GM12878 (cell line): ENCODE measurements around the gene UBP1. TPM values are rescaled to one million over a fixed set of nuclear protein-coding genes. Genes with fewer than 3 reads are reported as not detected.

Experiments used
- ATAC-seq: fragments of 200-7000 bp; cut with Tn5 transposase; 3 replicates; pipeline ENCODE4 v1.9.1; 2020; ENCODE audit warnings: mild to moderate bottlenecking, moderate library complexity
- BruUV-seq: library from RNA; stranded (reverse); fragments of 400-500 nt; replicated peaks from 2 replicates; lab custom pipeline; 2021; lab: Mats Ljungman, UMichigan
- CTCF ChIA-PET: fragments of 300-600 bp; sonication (Branson Sonifier 250); formaldehyde crosslinking; extraction: SDS; loops from one replicate; lab custom pipeline; 2021; ENCODE audit warnings: inconsistent platforms; lab: Yijun Ruan, JAX
- POLR2A ChIA-PET: fragments of 350-600 bp; formaldehyde crosslinking; extraction: SDS; loops from one replicate; lab custom pipeline; 2021; ENCODE audit warnings: inconsistent platforms; lab: Charles Lee
- RAD21 ChIA-PET: fragments of 300-600 bp; sonication (Branson Sonifier 250); formaldehyde crosslinking; loops from one replicate; lab custom pipeline; 2023; ENCODE audit warnings: antibody characterized with exemption; ENCODE audit not compliant: unreplicated experiment; lab: Charles Lee
- SMC1A ChIA-PET: fragments of 300-600 bp; sonication (Branson Sonifier 250); formaldehyde crosslinking; loops from one replicate; lab custom pipeline; 2023; ENCODE audit not compliant: unreplicated experiment, uncharacterized antibody; lab: Charles Lee
- DNase-seq: peaks from one replicate; pipeline ENCODE4 v3.0.0-alpha.2; 2011; ENCODE audit warnings: low read depth, low spot score
- FAIRE-seq: peaks from 3 replicates; lab custom pipeline; 2011; peaks lifted over from hg19 to GRCh38; lab: Jason Lieb, UNC
- H2AFZ ChIP-seq: 2 replicates; pipeline ENCODE4 v1.6.0; 2011; ENCODE audit warnings: low read depth, low read length, control low read depth; ENCODE audit not compliant: control insufficient read depth
- H3K27ac ChIP-seq: 2 replicates; pipeline ENCODE4 v1.5.1; 2011; ENCODE audit warnings: control low read depth; ENCODE audit not compliant: control insufficient read depth, insufficient read depth
- H3K27me3 ChIP-seq, 2 experiments: replicated peaks in 1 of 2; 2 replicates each; pipeline versions ENCODE4 v1.6.0 to v1.6.1; 2011; ENCODE audit warnings: low read length in 1 of 2; ENCODE audit not compliant: control insufficient read depth in 2 of 2, insufficient read depth in 2 of 2
- H3K36me3 ChIP-seq, 2 experiments: 2 replicates each; pipeline ENCODE4 v1.5.1; 2011; ENCODE audit warnings: low read length in 1 of 2; ENCODE audit not compliant: control insufficient read depth in 2 of 2, insufficient read depth in 2 of 2
- H3K4me1 ChIP-seq: 2 replicates; pipeline ENCODE4 v1.6.1; 2011; ENCODE audit warnings: mild to moderate bottlenecking, low read length, moderate library complexity, mixed read lengths; ENCODE audit not compliant: control insufficient read depth, insufficient read depth
- H3K4me2 ChIP-seq: 2 replicates; pipeline ENCODE4 v1.6.0; 2011; ENCODE audit warnings: control low read depth; ENCODE audit not compliant: control insufficient read depth, insufficient read depth
- H3K4me3 ChIP-seq: fragments of 200-600 bp; sonication (generic); 2 replicates; pipeline ENCODE4 v1.5.1; 2016
- H3K79me2 ChIP-seq: 2 replicates; pipeline ENCODE4 v1.6.0; 2011; ENCODE audit warnings: low read length; ENCODE audit not compliant: control insufficient read depth, insufficient read depth
- H3K9ac ChIP-seq: 2 replicates; pipeline ENCODE4 v1.8.0; 2011; ENCODE audit warnings: low read length, control low read depth, mixed read lengths; ENCODE audit not compliant: control insufficient read depth, insufficient read depth
- H3K9me3 ChIP-seq: replicated peaks from 3 replicates; pipeline ENCODE4 v1.5.1; 2011; ENCODE audit warnings: mild to moderate bottlenecking, low read length; ENCODE audit not compliant: control insufficient read depth, insufficient read depth
- H4K20me1 ChIP-seq: 2 replicates; pipeline ENCODE4 v1.6.0; 2011; ENCODE audit not compliant: control insufficient read depth, insufficient read depth
- BRCA1 ChIP-seq: IDR thresholded peaks from 2 replicates; pipeline ENCODE4 v1.6.1; 2011; ENCODE audit warnings: low read depth, low read length, improper control_type of control experiment
- CEBPB ChIP-seq, 2 experiments: fragments of 150-350 bp in 1 of 2; IDR thresholded peaks; 2 replicates each; pipeline ENCODE4 v1.6.1; 2012 to 2014; ENCODE audit warnings: low read depth in 2 of 2, low read length in 2 of 2, borderline replicate concordance in 1 of 2, inconsistent platforms in 1 of 2
- CREM ChIP-seq: IDR thresholded peaks from 2 replicates; pipeline ENCODE4 v1.6.1; 2014; ENCODE audit warnings: antibody characterized with exemption, low read depth
- ESRRA ChIP-seq: IDR thresholded peaks from 2 replicates; pipeline ENCODE4 v1.6.1; 2012; ENCODE audit warnings: mild to moderate bottlenecking, low read length, improper control_type of control experiment
- MYC ChIP-seq: IDR thresholded peaks from 2 replicates; pipeline ENCODE4 v1.6.1; 2011; ENCODE audit warnings: mild to moderate bottlenecking, low read length, moderate library complexity, inconsistent platforms; ENCODE audit not compliant: insufficient read depth, insufficient replicate concordance, insufficient read length, severe bottlenecking
- NFYA ChIP-seq: IDR thresholded peaks from 2 replicates; pipeline ENCODE4 v1.6.1; 2011; ENCODE audit warnings: low read depth, mild to moderate bottlenecking, low read length, improper control_type of control experiment, borderline replicate concordance
- PAX5 ChIP-seq: IDR thresholded peaks from 2 replicates; pipeline ENCODE4 v1.6.1; 2011; ENCODE audit warnings: low read depth, low read length, borderline replicate concordance
- PBX3 ChIP-seq: IDR thresholded peaks from 2 replicates; pipeline ENCODE4 v1.6.1; 2011; ENCODE audit warnings: mild to moderate bottlenecking, low read depth, low read length, moderate library complexity; ENCODE audit not compliant: insufficient replicate concordance
- PKNOX1 ChIP-seq: fragments of 450-650 bp; IDR thresholded peaks from 2 replicates; pipeline ENCODE4 v1.6.1; 2016; ENCODE audit warnings: mild to moderate bottlenecking
- PML ChIP-seq: IDR thresholded peaks from 2 replicates; pipeline ENCODE4 v1.6.1; 2012; ENCODE audit warnings: low read length, inconsistent platforms
- POLR2A ChIP-seq: IDR thresholded peaks from 2 replicates; pipeline ENCODE4 v1.6.1; 2011; ENCODE audit warnings: low read depth, mild to moderate bottlenecking, low read length
- RBBP5 ChIP-seq: fragments of 200-600 bp; sonication (generic); conservative IDR thresholded peaks from 2 replicates; pipeline ENCODE4 v1.6.1; 2016
- RCOR1 ChIP-seq: conservative IDR thresholded peaks from 2 replicates; pipeline ENCODE4 v1.6.1; 2012; ENCODE audit warnings: low read depth, low read length, improper control_type of control experiment
- SIN3A ChIP-seq: IDR thresholded peaks from 2 replicates; pipeline ENCODE4 v1.6.1; 2012; ENCODE audit warnings: low read depth, low read length, improper control_type of control experiment
- SMARCA5 ChIP-seq: fragments of 450-650 bp; IDR thresholded peaks from 2 replicates; pipeline ENCODE4 v1.6.1; 2017; ENCODE audit warnings: mild to moderate bottlenecking
- STAT3 ChIP-seq: IDR thresholded peaks from 2 replicates; pipeline ENCODE4 v1.6.1; 2011; ENCODE audit warnings: low read depth, low read length, improper control_type of control experiment
- TCF3 ChIP-seq: IDR thresholded peaks from 2 replicates; pipeline ENCODE4 v1.6.1; 2012; ENCODE audit warnings: low read depth, mild to moderate bottlenecking, low read length, borderline replicate concordance; ENCODE audit not compliant: insufficient read depth
- ZNF217 ChIP-seq: fragments of 450-650 bp; IDR thresholded peaks from 2 replicates; pipeline ENCODE4 v1.6.1; 2017; ENCODE audit warnings: antibody characterized with exemption, mild to moderate bottlenecking
- ZZZ3 ChIP-seq: IDR thresholded peaks from 2 replicates; pipeline ENCODE4 v1.6.1; 2011; ENCODE audit warnings: low read depth; ENCODE audit not compliant: control insufficient read depth, insufficient read length
- WGBS: methylation state at CpG from one replicate; pipeline ENCODE4 v1.1.6; 2016; ENCODE audit warnings: low lambda C conversion rate; ENCODE audit not compliant: insufficient replicate concordance, insufficient coverage; ENCODE audit errors: missing lambda C conversion rate; 5-methylcytosine and 5-hydroxymethylcytosine counted together
- in situ Hi-C: fragments of 300-500 bp; cut with MboI; formaldehyde crosslinking; loops from 9 replicates; pipeline ENCODE4 v1.14.3; 2018; ENCODE audit warnings: mixed read lengths
- intact Hi-C: fragments of 100-400 bp; cut with micrococcal nuclease; formaldehyde crosslinking; loops from one replicate; pipeline ENCODE4 v1.14.2; 2022; ENCODE audit not compliant: unreplicated experiment
- polyA plus RNA-seq, 11 experiments: library from polyadenylated mRNA; depleted of rRNA in 4 of 11; unstranded in 6 of 11; stranded (reverse) in 5 of 11; fragments of >200 nt; fragmentation: Nextera tagmentation in 4 of 11; fragmentation: Illumina TruSeq in 1 of 11; extraction: Ambion mirVana in 4 of 11; extraction: Trizol in 1 of 11; gene quantifications; 1 replicate in 1 of 11; 2 replicates in 10 of 11; pipeline versions ENCODE4 v1.2.1 to v1.2.3, GENCODE V29; 2011 to 2016; ENCODE audit warnings: inconsistent platforms in 2 of 11, missing spikeins in 2 of 11, low read depth in 1 of 11
- total RNA-seq, 4 experiments: library from RNA; depleted of rRNA in 3 of 4; stranded (reverse); fragments of >200 nt in 3 of 4; fragmentation: Illumina TruSeq in 1 of 4; extraction: Trizol in 1 of 4; gene quantifications; 2 replicates each; pipeline versions ENCODE4 v1.2.1 to v1.2.3, GENCODE V29; 2013 to 2021

Gene UBP1
- total and polyA plus RNA-seq, 10 of the 15 experiments (the other 5 are each of a cell fraction or from before 2014, with no cell fraction given) = 9.3 to 93.6 (median 52.4) TPM

- TF ChIP-seq SIN3A (no peak), RBBP5 (no peak), MYC (no peak), STAT3 (no peak), RCOR1 (no peak), TCF3 (no peak), CREM (no peak), PAX5 (no peak), NFYA (no peak), POLR2A (no peak)
Observed at GRCh38 chr3:33474896-33475295, 34.7 kb upstream of the UBP1 start (continued).

- Histone ChIP-seq H3K4me2 (no peak overlapping the region), H3K9ac (no peak overlapping the region), H3K4me3 (no peak overlapping the region), H3K79me2 (no peaks in the 10 kb centered on the region), H3K27ac (no peak overlapping the region), H3K9me3 (no peaks in the 10 kb centered on the region), H4K20me1 (no peaks in the 10 kb centered on the region), H3K36me3 (no peaks in the 10 kb centered on the region), H3K4me1 (no peaks in the 10 kb centered on the region), H2AFZ (no peak overlapping the region), H3K27me3 (no peaks in the 10 kb centered on the region)
- ChIA-PET SMC1A (interaction anchor here (0.6 kb wide), 1 partner anchor 671 kb away, joined by 3 read pairs; no protein-coding TSS in a partner anchor), POLR2A (no interaction called here), RAD21 (no interaction called here), CTCF (interaction anchor here (0.7 kb wide), 1 partner anchor 813 kb away, joined by 5 read pairs; no protein-coding TSS in a partner anchor)
- in situ Hi-C loops (no loop called here), intact Hi-C loops (no loop called here)
- no peak for FAIRE-seq
- ATAC-seq = no peak
- WGBS = 77% methylated on average over 2 of the region's 2 CpGs
- no TSS peak for BruUV-seq
- TF ChIP-seq BRCA1 (no peak), NFYA (no peak), ZNF217 (no peak), PML (no peak), CEBPB (IDR thresholded peaks at IDR 0.05; ENCODE audit: borderline replicate concordance in 1 of 2, low read depth in 2 of 2, low read length in 2 of 2) (no peak), ZZZ3 (no peak), PBX3 (no peak), PKNOX1 (no peak), SMARCA5 (no peak), ESRRA (no peak)
- no peak for DNase-seq
Observed at GRCh38 chr3:33473813-33474212, 33.6 kb upstream of the UBP1 start.
